H1 (cell line): ENCODE measurements around the gene CHTF18. TPM values are rescaled to one million over a fixed set of nuclear protein-coding genes. Genes with fewer than 3 reads are reported as not detected.

Source experiments
- CHD1 ChIP-seq: IDR thresholded peaks from 2 replicates; pipeline ENCODE4 v1.6.1; 2012; ENCODE audit warnings: low read depth, low read length, improper control_type of control experiment
- CHD7 ChIP-seq: fragments of 300-600 bp; sonication (generic); IDR thresholded peaks from 2 replicates; pipeline ENCODE4 v1.7.1; 2012; ENCODE audit warnings: low read length, moderate library complexity, mild to moderate bottlenecking, inconsistent platforms; ENCODE audit not compliant: insufficient replicate concordance
- EP300 ChIP-seq, 2 experiments: IDR thresholded peaks; 1 replicate in 1 of 2; 2 replicates in 1 of 2; pipeline ENCODE4 v1.6.1; 2011 to 2012; ENCODE audit warnings: low read depth in 2 of 2, low read length in 2 of 2, mild to moderate bottlenecking in 2 of 2, borderline replicate concordance in 1 of 2, inconsistent platforms in 1 of 2, moderate library complexity in 1 of 2
- MAFK ChIP-seq: IDR thresholded peaks from 2 replicates; pipeline ENCODE4 v1.6.1; 2012; ENCODE audit warnings: low read depth, mild to moderate bottlenecking, improper control_type of control experiment, low read length
- PHF8 ChIP-seq: fragments of 200-600 bp; sonication (generic); conservative IDR thresholded peaks from 2 replicates; pipeline ENCODE4 v1.7.1; 2012; ENCODE audit warnings: low read depth, mild to moderate bottlenecking, inconsistent platforms, low read length, moderate library complexity
- SP1 ChIP-seq: IDR thresholded peaks from 2 replicates; pipeline ENCODE4 v1.6.1; 2011; ENCODE audit warnings: low read depth, low read length
- SP2 ChIP-seq: IDR thresholded peaks from 2 replicates; pipeline ENCODE4 v1.6.1; 2012; ENCODE audit warnings: mild to moderate bottlenecking, low read length, inconsistent platforms
- polyA plus RNA-seq, 7 experiments: library from polyadenylated mRNA; depleted of rRNA in 3 of 7; stranded (reverse) in 5 of 7; unstranded in 2 of 7; fragments of >200 nt in 5 of 7; fragments of 200-250 nt in 2 of 7; gene quantifications; 1 replicate in 5 of 7; 2 replicates in 1 of 7; 4 replicates in 1 of 7; pipeline versions ENCODE4 v1.2.1 to v1.2.3, GENCODE V29; 2011 to 2013; ENCODE audit warnings: missing spikeins in 2 of 7, mixed read lengths in 2 of 7
- total RNA-seq: library from RNA; stranded (reverse); fragmentation: NEBNext Ultra II Directional; extraction: Animal tissue kit (Norgen Biotek cat#: 25700); gene quantifications from 2 replicates; pipeline ENCODE4 v1.2.1, GENCODE V29; 2021
- TF ChIP-seq, protein P1 (sequence below): IDR thresholded peaks from 2 replicates; pipeline ENCODE4 v1.6.1; 2012; ENCODE audit warnings: inconsistent platforms

The CHTF18 gene
- total and polyA plus RNA-seq, 2 of the 8 experiments (the other 6 are each of a cell fraction or from before 2014, with no cell fraction given): 75.3 to 104 TPM

DNA sequence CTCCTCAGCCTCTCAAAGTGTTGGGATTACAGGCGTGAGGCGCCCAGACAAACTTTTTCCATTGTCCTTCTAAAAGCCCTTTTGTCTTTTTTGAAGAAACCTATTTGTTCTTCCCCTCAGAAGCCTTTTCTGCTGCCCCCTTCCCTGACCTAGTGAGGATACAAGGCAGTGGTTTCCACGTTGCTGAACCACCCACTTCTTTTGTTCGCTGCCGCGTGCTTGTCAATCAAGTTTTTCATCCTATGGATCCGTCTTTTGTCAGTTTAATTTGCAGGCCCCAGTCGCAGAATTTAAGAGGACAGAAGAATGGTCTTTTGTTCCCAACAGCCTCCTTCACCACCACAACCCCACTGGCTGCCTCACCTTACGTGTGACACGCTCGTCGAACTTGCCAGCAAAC is 32.3 kb downstream of the CHTF18 start (continued):
- TF ChIP-seq CHD7: no peak
- TF ChIP-seq SP2: no peak
- TF ChIP-seq, protein P1, sequence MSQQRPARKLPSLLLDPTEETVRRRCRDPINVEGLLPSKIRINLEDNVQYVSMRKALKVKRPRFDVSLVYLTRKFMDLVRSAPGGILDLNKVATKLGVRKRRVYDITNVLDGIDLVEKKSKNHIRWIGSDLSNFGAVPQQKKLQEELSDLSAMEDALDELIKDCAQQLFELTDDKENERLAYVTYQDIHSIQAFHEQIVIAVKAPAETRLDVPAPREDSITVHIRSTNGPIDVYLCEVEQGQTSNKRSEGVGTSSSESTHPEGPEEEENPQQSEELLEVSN: no peak
- TF ChIP-seq MAFK: no peak
- TF ChIP-seq CHD1: no peak
- no peak for TF ChIP-seq EP300 (IDR thresholded peaks at IDR 0.05; ENCODE audit: borderline replicate concordance in 1 of 2, low read depth in 2 of 2, low read length in 2 of 2)
- TF ChIP-seq SP1: no peak
- TF ChIP-seq PHF8: no peak
